ENCODE data around the gene STRA6. TPM values are rescaled to one million over a fixed set of nuclear protein-coding genes. Genes with fewer than 3 reads are reported as not detected.
A peak's percentile ranks its signal among the peaks of the same experiment; 100 is the strongest.

Gene STRA6
- total RNA-seq, 1 experiment from 2014 or later: 0.54 TPM

DNA sequence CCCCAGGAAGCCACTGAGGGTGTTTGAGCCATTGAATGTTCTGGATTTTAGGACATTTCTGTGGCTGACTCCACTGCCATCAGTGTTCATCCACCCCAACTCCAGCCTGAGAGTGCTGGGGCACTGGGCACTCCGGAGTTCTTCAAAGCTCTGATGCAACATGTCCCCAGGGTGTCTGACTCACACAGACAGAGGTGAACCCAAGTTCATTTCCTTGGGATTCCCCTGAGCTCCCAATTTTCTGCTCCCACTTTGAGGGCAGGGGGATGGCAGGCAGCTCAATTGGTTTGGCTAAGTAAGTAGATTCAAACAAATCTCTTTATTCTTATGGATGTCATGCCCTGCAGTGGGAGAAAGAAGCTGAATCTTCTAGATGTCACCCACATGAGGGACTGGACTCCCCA lies 2.2 kb downstream of the STRA6 start:
- H3K9ac ChIP-seq (ENCODE audit: low read length): no peak overlapping the region
- peak overlapping the region; percentile 59 for H3K4me2 ChIP-seq (ENCODE audit: low read length)
- ATAC-seq: peak; percentile 48; the same call in 1 of the 2 replicates

GRCh38 chr15:74199297-74199652 lies 3.3 kb downstream of the STRA6 start:
- ChIA-PET RAD21 (ENCODE audit: low non-redundant PET in 1 of 2, low total read pairs in 2 of 2, uncharacterized antibody in 2 of 2, unreplicated experiment in 2 of 2) (no interaction called here), CTCF (no interaction called here), POLR2A (no interaction called here)
- BruUV-seq (replicated peaks): no TSS peak
- ATAC-seq (no peak), DNase-seq (ENCODE audit: low read depth, low spot score) (no peak)
- no peak overlapping the region for H3K4me2 ChIP-seq (ENCODE audit: low read length)
- H3K36me3 ChIP-seq (ENCODE audit: control insufficient read depth in 1 of 2, insufficient read depth in 2 of 2, low read length in 2 of 2): no peaks in the 10 kb centered on the region
- no peak overlapping the region for H3K4me3 ChIP-seq (replicated peaks in 1 of 2; ENCODE audit: low read depth in 1 of 2, low read length in 2 of 2)
- H3K27ac ChIP-seq (ENCODE audit: low read depth, low read length): no peak overlapping the region
- peaks cover 23% of the 10 kb centered on the region; the same call in 1 of the 2 replicates for H3K27me3 ChIP-seq (ENCODE audit: insufficient read depth, low read length)
- intact Hi-C loops (cut with micrococcal nuclease): no loop called here
- no peak for TF ChIP-seq ZFX (IDR thresholded peaks at IDR 0.05)
- TF ChIP-seq MAX (IDR thresholded peaks at IDR 0.05): no peak
- no peak for TF ChIP-seq EZH2phosphoT487 (IDR thresholded peaks at IDR 0.05; ENCODE audit: borderline replicate concordance)
- TF ChIP-seq CEBPB (IDR thresholded peaks at IDR 0.05; ENCODE audit: low read depth): no peak
- TF ChIP-seq YY1 (IDR thresholded peaks at IDR 0.05; ENCODE audit: extremely low read depth, insufficient replicate concordance, low read depth, low read length): no peak
- no peak for TF ChIP-seq SRF (IDR thresholded peaks at IDR 0.05; ENCODE audit: low read depth)
- TF ChIP-seq, protein P1, sequence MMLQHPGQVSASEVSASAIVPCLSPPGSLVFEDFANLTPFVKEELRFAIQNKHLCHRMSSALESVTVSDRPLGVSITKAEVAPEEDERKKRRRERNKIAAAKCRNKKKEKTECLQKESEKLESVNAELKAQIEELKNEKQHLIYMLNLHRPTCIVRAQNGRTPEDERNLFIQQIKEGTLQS (IDR thresholded peaks at IDR 0.05): no peak
- TF ChIP-seq ZBTB33 (IDR thresholded peaks at IDR 0.05; ENCODE audit: extremely low read depth, insufficient replicate concordance, low read length): no peak
- no peak for TF ChIP-seq ZNF274 (IDR thresholded peaks at IDR 0.05; ENCODE audit: low read depth, low read length)
- TF ChIP-seq RAD21 (IDR thresholded peaks at IDR 0.05; ENCODE audit: low read depth): no peak
- no peak for TF ChIP-seq SP1 (IDR thresholded peaks at IDR 0.05; ENCODE audit: low read depth)
- TF ChIP-seq POLR2A (IDR thresholded peaks at IDR 0.05; ENCODE audit: borderline replicate concordance, extremely low read depth, insufficient read depth, insufficient read length): no peak
- no peak for TF ChIP-seq ELF1 (IDR thresholded peaks at IDR 0.05; ENCODE audit: borderline replicate concordance, low read depth)
- no peak for TF ChIP-seq JUND (IDR thresholded peaks at IDR 0.05)
- no peaks in the 10 kb centered on the region for H4K20me1 ChIP-seq (ENCODE audit: insufficient read depth)
- no peak overlapping the region for H3K9ac ChIP-seq (ENCODE audit: low read length)
- H2AFZ ChIP-seq (ENCODE audit: low read depth, low read length, poor library complexity, severe bottlenecking): no peak overlapping the region
- no peaks in the 10 kb centered on the region for H3K79me2 ChIP-seq (ENCODE audit: insufficient read depth, low read length)
- H3K4me1 ChIP-seq (ENCODE audit: control insufficient read depth in 1 of 2, insufficient read depth in 2 of 2, low read length in 2 of 2): peaks cover 40 to 80% of the 10 kb centered on the region in 2 experiments
- H3K9me2 ChIP-seq (ENCODE audit: insufficient read depth): no peaks in the 10 kb centered on the region
- H3K9me3 ChIP-seq (ENCODE audit: control insufficient read depth in 1 of 2, insufficient read depth in 1 of 2, low read depth in 1 of 2, low read length in 2 of 2): no peaks in the 10 kb centered on the region

More for the DNA sequence above, 2.2 kb downstream of the STRA6 start:
- ChIA-PET POLR2A (no interaction called here), RAD21 (ENCODE audit: low non-redundant PET in 1 of 2, low total read pairs in 2 of 2, uncharacterized antibody in 2 of 2, unreplicated experiment in 2 of 2) (interaction anchor here in 1 of 2 experiments (1.6 kb wide), 1 partner anchor 107 kb away, joined by 3 read pairs; no protein-coding TSS in a partner anchor), CTCF (interaction anchor here (0.9 kb wide), 1 partner anchor 107 kb away, joined by 6 read pairs; no protein-coding TSS in a partner anchor)
- Histone ChIP-seq H3K9me2 (ENCODE audit: insufficient read depth) (no peaks in the 10 kb centered on the region), H3K27ac (ENCODE audit: low read depth, low read length) (no peak overlapping the region), H3K27me3 (ENCODE audit: insufficient read depth, low read length) (peaks cover 14% of the 10 kb centered on the region; the same call in 1 of the 2 replicates), H3K4me1 (ENCODE audit: control insufficient read depth in 1 of 2, insufficient read depth in 2 of 2, low read length in 2 of 2) (peaks cover 40 to 72% of the 10 kb centered on the region in 2 experiments), H3K4me3 (replicated peaks in 1 of 2; ENCODE audit: low read depth in 1 of 2, low read length in 2 of 2) (no peak overlapping the region), H3K79me2 (ENCODE audit: insufficient read depth, low read length) (no peaks in the 10 kb centered on the region), H3K9me3 (ENCODE audit: control insufficient read depth in 1 of 2, insufficient read depth in 1 of 2, low read depth in 1 of 2, low read length in 2 of 2) (no peaks in the 10 kb centered on the region), H4K20me1 (ENCODE audit: insufficient read depth) (no peaks in the 10 kb centered on the region), H2AFZ (ENCODE audit: low read depth, low read length, poor library complexity, severe bottlenecking) (no peak overlapping the region), H3K36me3 (ENCODE audit: control insufficient read depth in 1 of 2, insufficient read depth in 2 of 2, low read length in 2 of 2) (no peaks in the 10 kb centered on the region)
- BruUV-seq (replicated peaks): no TSS peak
- DNase-seq (ENCODE audit: low read depth, low spot score): peak; percentile 43
- TF ChIP-seq YY1 (IDR thresholded peaks at IDR 0.05; ENCODE audit: extremely low read depth, insufficient replicate concordance, low read depth, low read length) (no peak), POLR2AphosphoS5 (IDR thresholded peaks at IDR 0.05; ENCODE audit: low read depth, low read length) (0 out of 2 replicates have a peak, but pooled peaks have one; percentile 52), TCF7L2 (IDR thresholded peaks at IDR 0.05; ENCODE audit: borderline replicate concordance, extremely low read depth, insufficient read depth, insufficient read length) (peak; percentile 70)
- intact Hi-C loops (cut with micrococcal nuclease): loop anchor here (2.0 to 5.0 kb wide), 2 partner anchors 40 to 48 kb away; no protein-coding TSS in a partner anchor

All from HCT116 (cell line).